CD4-positive, alpha-beta memory T cell (primary cell): ENCODE data around the gene MOB3C. TPM values are rescaled to one million over a fixed set of nuclear protein-coding genes. Genes with fewer than 3 reads are reported as not detected.

Experiments
- CTCF ChIA-PET: fragments of 350-600 bp; sonication (Branson Sonifier 250); formaldehyde crosslinking; loops from one replicate; lab custom pipeline; 2021; ENCODE audit warnings: inconsistent platforms; ENCODE audit not compliant: partially characterized antibody; lab: Charles Lee
- POLR2A ChIA-PET: fragments of 350-600 bp; sonication (Branson Sonifier 250); formaldehyde crosslinking; loops from one replicate; lab custom pipeline; 2021; ENCODE audit not compliant: partially characterized antibody; lab: Charles Lee
- DNase-seq, 5 donors: peaks; one replicate each; pipeline versions ENCODE4 v3.0.0 to v3.0.0-alpha.2; 2020 to 2022; ENCODE audit warnings: mixed read lengths in 1 of 5
- H3K27ac ChIP-seq: one replicate; pipeline ENCODE4 v1.7.0; 2013; ENCODE audit warnings: low read depth, low read length
- H3K27me3 ChIP-seq: 2 replicates; pipeline ENCODE4 v1.7.0; 2013; ENCODE audit warnings: mild to moderate bottlenecking, low read length, moderate library complexity; ENCODE audit not compliant: insufficient read depth
- H3K36me3 ChIP-seq: 2 replicates; pipeline ENCODE4 v1.7.0; 2013; ENCODE audit warnings: mild to moderate bottlenecking, low read length, moderate library complexity; ENCODE audit not compliant: insufficient read depth
- H3K4me1 ChIP-seq: 2 replicates; pipeline ENCODE4 v1.7.0; 2013; ENCODE audit warnings: mild to moderate bottlenecking, low read length, moderate library complexity; ENCODE audit not compliant: insufficient read depth
- H3K4me3 ChIP-seq, 2 donors: one replicate each; pipeline ENCODE4 v1.7.0; 2013; ENCODE audit warnings: low read length in 2 of 2, mild to moderate bottlenecking in 1 of 2
- H3K9me3 ChIP-seq, 2 donors: one replicate each; pipeline ENCODE4 v1.7.0; 2013; ENCODE audit warnings: low read length in 2 of 2, control low read depth in 1 of 2; ENCODE audit not compliant: control insufficient read depth in 1 of 2
- H3K27ac Mint-ChIP-seq, 7 donors: one replicate each; pipeline ENCODE4 v1.8.0; 2020 to 2021; ENCODE audit warnings: mixed read lengths in 7 of 7, mild to moderate bottlenecking in 6 of 7, inconsistent platforms in 3 of 7, moderate library complexity in 3 of 7
- H3K27me3 Mint-ChIP-seq, 2 donors: one replicate each; pipeline ENCODE4 v1.8.0; 2020 to 2021; ENCODE audit warnings: mixed read lengths in 2 of 2
- H3K36me3 Mint-ChIP-seq, 2 donors: one replicate each; pipeline ENCODE4 v1.8.0; 2020 to 2021; ENCODE audit warnings: mixed read lengths in 2 of 2, inconsistent platforms in 1 of 2, mild to moderate bottlenecking in 1 of 2
- H3K4me1 Mint-ChIP-seq, 4 donors: one replicate each; pipeline ENCODE4 v1.8.0; 2020 to 2021; ENCODE audit warnings: mixed read lengths in 4 of 4, mild to moderate bottlenecking in 1 of 4
- H3K4me3 Mint-ChIP-seq, 8 donors: one replicate each; pipeline ENCODE4 v1.8.0; 2020 to 2021; ENCODE audit warnings: mixed read lengths in 8 of 8, mild to moderate bottlenecking in 7 of 8, moderate library complexity in 6 of 8, inconsistent platforms in 3 of 8
- H3K9me3 Mint-ChIP-seq, 8 donors: one replicate each; pipeline ENCODE4 v1.8.0; 2020 to 2021; ENCODE audit warnings: mixed read lengths in 8 of 8, mild to moderate bottlenecking in 5 of 8, inconsistent platforms in 3 of 8, moderate library complexity in 1 of 8
- intact Hi-C: fragments of 100-400 bp; cut with micrococcal nuclease; formaldehyde crosslinking; loops from one replicate; pipeline ENCODE4 v1.15.1; 2023
- polyA plus RNA-seq, 2 donors: library from polyadenylated mRNA; unstranded; fragments of 300-500 nt; fragmentation: Illumina TruSeq; gene quantifications; one replicate each; pipeline ENCODE4 v1.2.3, GENCODE V29; 2021
- total RNA-seq, 2 experiments: library from RNA; stranded (reverse); gene quantifications; one replicate each; pipeline ENCODE4 v1.2.3, GENCODE V29; 2021

The MOB3C gene
- total and polyA plus RNA-seq, 4 experiments from 2014 or later, result 9.8 to 29.5 (median 23.5) TPM

GRCh38 chr1:46650491-46650890 is 33.9 kb upstream of the MOB3C start:
- POLR2A ChIA-PET, result no interaction called here
- peak overlapping the region in 1 of 7 donors; percentile 80 for H3K27ac Mint-ChIP-seq
- CTCF ChIA-PET, result no interaction called here

GRCh38 chr1:46649764-46650163 is 33.2 kb upstream of the MOB3C start:
- peaks cover 0 to 5% (median 1%) of the 10 kb centered on the region in 4 donors for H3K4me1 Mint-ChIP-seq
- CTCF ChIA-PET, result interaction anchor here (0.5 to 1.2 kb wide), 3 partner anchors 10 to 79 kb away, joined by 3 read pairs; no protein-coding TSS in a partner anchor
- H3K36me3 Mint-ChIP-seq, result peaks cover 63 to 69% of the 10 kb centered on the region in 2 donors
- DNase-seq, result no peak
- H3K27me3 ChIP-seq, result no peaks in the 10 kb centered on the region
- H3K4me1 ChIP-seq, result no peaks in the 10 kb centered on the region
- intact Hi-C loops, result no loop called here
- H3K27ac Mint-ChIP-seq, result no peak overlapping the region
- H3K27ac ChIP-seq, result no peak overlapping the region
- H3K4me3 Mint-ChIP-seq, result no peak overlapping the region
- H3K4me3 ChIP-seq, result no peak overlapping the region
- no peaks in the 10 kb centered on the region for H3K9me3 ChIP-seq
- H3K36me3 ChIP-seq, result peaks cover 3% of the 10 kb centered on the region
- POLR2A ChIA-PET, result interaction anchor here (1.4 kb wide), 1 partner anchor 46 kb away, joined by 4 read pairs; the partner anchor contains the start of gene MKNK1
- H3K27me3 Mint-ChIP-seq, result no peaks in the 10 kb centered on the region
- H3K9me3 Mint-ChIP-seq, result peaks cover 0 to 5% (median under 1%) of the 10 kb centered on the region in 8 donors

More at GRCh38 chr1:46650491-46650890, 33.9 kb upstream of the MOB3C start:
- Histone ChIP-seq H3K27me3 (no peaks in the 10 kb centered on the region), H3K36me3 (peaks cover 4% of the 10 kb centered on the region), H3K27ac (no peak overlapping the region), H3K4me3 (no peak overlapping the region), H3K9me3 (no peaks in the 10 kb centered on the region), H3K4me1 (no peaks in the 10 kb centered on the region)
- no peak for DNase-seq
- peaks cover 66 to 73% of the 10 kb centered on the region in 2 donors for H3K36me3 Mint-ChIP-seq
- H3K4me3 Mint-ChIP-seq, result no peak overlapping the region
- peaks cover 0 to 8% (median under 1%) of the 10 kb centered on the region in 8 donors for H3K9me3 Mint-ChIP-seq
- H3K4me1 Mint-ChIP-seq, result peaks cover 0 to 5% (median 1%) of the 10 kb centered on the region in 4 donors
- no peaks in the 10 kb centered on the region for H3K27me3 Mint-ChIP-seq
- intact Hi-C loops, result no loop called here

- H3K27me3 Mint-ChIP-seq, result no peaks in the 10 kb centered on the region
- H3K4me3 Mint-ChIP-seq, result no peak overlapping the region
- DNase-seq, result no peak
- no peaks in the 10 kb centered on the region for H3K9me3 ChIP-seq
- H3K4me1 Mint-ChIP-seq, result no peaks in the 10 kb centered on the region
- no peak overlapping the region for H3K27ac ChIP-seq
- peaks cover 51 to 52% of the 10 kb centered on the region in 2 donors for H3K36me3 Mint-ChIP-seq
- peaks cover 0 to 5% (median 0%) of the 10 kb centered on the region in 8 donors for H3K9me3 Mint-ChIP-seq
- POLR2A ChIA-PET, result no interaction called here
- no peak overlapping the region for H3K27ac Mint-ChIP-seq
- CTCF ChIA-PET, result no interaction called here
- intact Hi-C loops, result no loop called here
- peaks cover 3% of the 10 kb centered on the region for H3K36me3 ChIP-seq
- no peak overlapping the region for H3K4me3 ChIP-seq
- no peaks in the 10 kb centered on the region for H3K27me3 ChIP-seq
- no peaks in the 10 kb centered on the region for H3K4me1 ChIP-seq
These were observed 31.0 kb upstream of the MOB3C start for GRCh38 chr1:46647611-46648010.

- ChIA-PET POLR2A (no interaction called here), CTCF (no interaction called here)
- no peak for DNase-seq
- H3K27me3 Mint-ChIP-seq, result no peaks in the 10 kb centered on the region
- no peak overlapping the region for H3K4me3 Mint-ChIP-seq
- peaks cover 0 to 3% (median 0%) of the 10 kb centered on the region in 8 donors for H3K9me3 Mint-ChIP-seq
- no peak overlapping the region for H3K27ac Mint-ChIP-seq
- peaks cover 50% of the 10 kb centered on the region in 2 donors for H3K36me3 Mint-ChIP-seq
- intact Hi-C loops, result no loop called here
- no peak overlapping the region for H3K27ac ChIP-seq
- H3K4me3 ChIP-seq, result no peak overlapping the region
- no peaks in the 10 kb centered on the region for H3K4me1 Mint-ChIP-seq
- no peaks in the 10 kb centered on the region for H3K4me1 ChIP-seq
- no peaks in the 10 kb centered on the region for H3K27me3 ChIP-seq
- H3K9me3 ChIP-seq, result no peaks in the 10 kb centered on the region
- H3K36me3 ChIP-seq, result peaks cover 8% of the 10 kb centered on the region
These were observed 30.2 kb upstream of the MOB3C start for GRCh38 chr1:46646844-46647243.

- Histone ChIP-seq H3K27me3 (no peaks in the 10 kb centered on the region), H3K4me1 (no peaks in the 10 kb centered on the region), H3K9me3 (no peaks in the 10 kb centered on the region), H3K27ac (no peak overlapping the region), H3K36me3 (peaks cover 12% of the 10 kb centered on the region), H3K4me3 (no peak overlapping the region)
- peaks cover 0 to 3% (median 0%) of the 10 kb centered on the region in 8 donors for H3K9me3 Mint-ChIP-seq
- H3K27me3 Mint-ChIP-seq, result no peaks in the 10 kb centered on the region
- no peak overlapping the region for H3K27ac Mint-ChIP-seq
- ChIA-PET POLR2A (no interaction called here), CTCF (no interaction called here)
- H3K4me1 Mint-ChIP-seq, result no peaks in the 10 kb centered on the region
- peaks cover 51 to 54% of the 10 kb centered on the region in 2 donors for H3K36me3 Mint-ChIP-seq
- DNase-seq, result no peak
- intact Hi-C loops, result no loop called here
- H3K4me3 Mint-ChIP-seq, result no peak overlapping the region
These were observed 29.7 kb upstream of the MOB3C start for GRCh38 chr1:46646331-46646730.

GRCh38 chr1:46645815-46646214 is 29.2 kb upstream of the MOB3C start:
- H3K4me3 ChIP-seq, result no peak overlapping the region
- H3K4me3 Mint-ChIP-seq, result no peak overlapping the region
- no peak for DNase-seq
- peaks cover 12% of the 10 kb centered on the region for H3K36me3 ChIP-seq
- no peak overlapping the region for H3K27ac ChIP-seq
- H3K36me3 Mint-ChIP-seq, result peaks cover 51 to 54% of the 10 kb centered on the region in 2 donors
- no peaks in the 10 kb centered on the region for H3K4me1 ChIP-seq
- no peak overlapping the region for H3K27ac Mint-ChIP-seq
- intact Hi-C loops, result no loop called here
- CTCF ChIA-PET, result no interaction called here
- H3K9me3 Mint-ChIP-seq, result peaks cover 0 to 3% (median 0%) of the 10 kb centered on the region in 8 donors
- no peaks in the 10 kb centered on the region for H3K9me3 ChIP-seq
- H3K27me3 Mint-ChIP-seq, result no peaks in the 10 kb centered on the region
- POLR2A ChIA-PET, result no interaction called here
- no peaks in the 10 kb centered on the region for H3K27me3 ChIP-seq
- no peaks in the 10 kb centered on the region for H3K4me1 Mint-ChIP-seq

GRCh38 chr1:46643368-46643775 is 26.8 kb upstream of the MOB3C start:
- POLR2A ChIA-PET, result interaction anchor here (0.6 kb wide), 1 partner anchor 339 kb away, joined by 5 read pairs; no protein-coding TSS in a partner anchor
- Mint-ChIP-seq H3K36me3 (peaks cover 44 to 52% of the 10 kb centered on the region in 2 donors), H3K9me3 (no peaks in the 10 kb centered on the region), H3K4me3 (no peak overlapping the region), H3K4me1 (peaks cover 0 to 2% (median 0%) of the 10 kb centered on the region in 4 donors), H3K27ac (no peak overlapping the region), H3K27me3 (no peaks in the 10 kb centered on the region)
- Histone ChIP-seq H3K9me3 (no peaks in the 10 kb centered on the region), H3K36me3 (peaks cover 8% of the 10 kb centered on the region), H3K27ac (no peak overlapping the region), H3K4me3 (no peak overlapping the region), H3K27me3 (no peaks in the 10 kb centered on the region), H3K4me1 (no peaks in the 10 kb centered on the region)
- no peak for DNase-seq
- CTCF ChIA-PET, result no interaction called here
- intact Hi-C loops, result no loop called here
